HEK293 (cell line): ENCODE data around the gene RPL26.
"Not testable (repeated sequence)": the region's sequence is repeated elsewhere in the genome, so short reads cannot be mapped to it uniquely, and the experiment has no call there.

ENCODE experiments used
- CTCF ChIA-PET: fragments of 350-600 bp; formaldehyde crosslinking; extraction: SDS; loops from one replicate; lab custom pipeline; 2021; ENCODE audit warnings: antibody characterized with exemption; lab: Yijun Ruan, JAX
- POLR2A ChIA-PET: fragments of 300-600 bp; formaldehyde crosslinking; extraction: SDS; loops from one replicate; lab custom pipeline; 2020; ENCODE audit warnings: antibody characterized with exemption, inconsistent platforms; lab: Yijun Ruan, JAX
- H3K27ac ChIP-seq: fragments of 200-500 bp; sonication (Bioruptor generic); 2 replicates; pipeline ENCODE4 v1.5.1; 2014; ENCODE audit warnings: low read depth, low read length, control low read depth, inconsistent platforms; ENCODE audit errors: extremely low read depth
- H3K36me3 ChIP-seq, 2 experiments: fragments of 200-500 bp in 1 of 2; sonication (Bioruptor generic) in 1 of 2; 1 replicate in 1 of 2; 2 replicates in 1 of 2; pipeline ENCODE4 v1.5.1; 2014 to 2017; ENCODE audit warnings: inconsistent platforms in 2 of 2, low read length in 2 of 2; ENCODE audit not compliant: control insufficient read depth in 2 of 2, insufficient read depth in 1 of 2
- H3K4me1 ChIP-seq: fragments of 200-500 bp; sonication (Bioruptor generic); 2 replicates; pipeline ENCODE4 v1.5.1; 2014; ENCODE audit warnings: mild to moderate bottlenecking, low read length, inconsistent platforms; ENCODE audit not compliant: control insufficient read depth, insufficient read depth
- H3K4me3 ChIP-seq: 2 replicates; pipeline ENCODE4 v1.5.1; 2011; ENCODE audit warnings: low read depth, mild to moderate bottlenecking, control low read depth, low read length, moderate library complexity
- H3K9me3 ChIP-seq: fragments of 200-500 bp; sonication (Bioruptor generic); 2 replicates; pipeline ENCODE4 v1.5.1; 2014; ENCODE audit warnings: low read depth, low read length, inconsistent platforms; ENCODE audit not compliant: control insufficient read depth, insufficient read depth
- HOXD13 ChIP-seq: sonication (generic); formaldehyde crosslinking; IDR thresholded peaks from 2 replicates; pipeline ENCODE4 v1.8.0; 2022; ENCODE audit warnings: missing genetic modification reagents, borderline replicate concordance
- KLF10 ChIP-seq: fragments of 450-650 bp; IDR thresholded peaks from 2 replicates; pipeline ENCODE4 v1.5.1; 2018; ENCODE audit warnings: missing biosample characterization, mild to moderate bottlenecking, missing genetic modification characterization
- KLF8 ChIP-seq: fragments of 450-650 bp; formaldehyde crosslinking; IDR thresholded peaks from 2 replicates; pipeline ENCODE4 v1.5.1; 2016; ENCODE audit warnings: missing biosample characterization, missing genetic modification characterization
- OSR2 ChIP-seq: fragments of 450-650 bp; formaldehyde crosslinking; IDR thresholded peaks from 2 replicates; pipeline ENCODE4 v1.5.1; 2016; ENCODE audit warnings: missing biosample characterization, missing genetic modification characterization
- PRDM4 ChIP-seq: fragments of 450-650 bp; formaldehyde crosslinking; IDR thresholded peaks from 2 replicates; pipeline ENCODE4 v1.5.1; 2017; ENCODE audit warnings: missing biosample characterization, missing genetic modification characterization
- SALL2 ChIP-seq: fragments of 450-650 bp; formaldehyde crosslinking; IDR thresholded peaks from 2 replicates; pipeline ENCODE4 v1.5.0; 2017; ENCODE audit warnings: missing biosample characterization, mild to moderate bottlenecking, missing genetic modification characterization, borderline replicate concordance
- ZBTB10 ChIP-seq: fragments of 450-650 bp; formaldehyde crosslinking; IDR thresholded peaks from 2 replicates; pipeline ENCODE4 v1.5.1; 2016; ENCODE audit warnings: missing biosample characterization, missing genetic modification characterization
- ZBTB49 ChIP-seq: fragments of 450-650 bp; formaldehyde crosslinking; IDR thresholded peaks from 2 replicates; pipeline ENCODE4 v1.5.1; 2016; ENCODE audit warnings: missing biosample characterization, missing genetic modification characterization, low read depth
- ZBTB6 ChIP-seq: fragments of 450-650 bp; formaldehyde crosslinking; IDR thresholded peaks from 2 replicates; pipeline ENCODE4 v1.5.1; 2017; ENCODE audit warnings: missing biosample characterization, missing genetic modification characterization
- ZNF121 ChIP-seq: fragments of 450-650 bp; formaldehyde crosslinking; IDR thresholded peaks from 2 replicates; pipeline ENCODE4 v1.5.1; 2016; ENCODE audit warnings: missing biosample characterization, missing genetic modification characterization
- ZNF148 ChIP-seq: fragments of 450-650 bp; formaldehyde crosslinking; IDR thresholded peaks from 2 replicates; pipeline ENCODE4 v1.5.0; 2017; ENCODE audit warnings: missing biosample characterization, missing genetic modification characterization, borderline replicate concordance
- ZNF157 ChIP-seq: fragments of 450-650 bp; formaldehyde crosslinking; IDR thresholded peaks from 2 replicates; pipeline ENCODE4 v1.5.1; 2016; ENCODE audit warnings: missing biosample characterization, missing genetic modification characterization
- ZNF223 ChIP-seq: fragments of 450-650 bp; formaldehyde crosslinking; IDR thresholded peaks from 2 replicates; pipeline ENCODE4 v1.5.1; 2016; ENCODE audit warnings: missing biosample characterization, missing genetic modification characterization
- ZNF404 ChIP-seq: fragments of 450-650 bp; formaldehyde crosslinking; IDR thresholded peaks from 2 replicates; pipeline ENCODE4 v1.5.1; 2017; ENCODE audit warnings: missing biosample characterization, missing genetic modification characterization
- ZNF423 ChIP-seq: fragments of 450-650 bp; formaldehyde crosslinking; IDR thresholded peaks from 2 replicates; pipeline ENCODE4 v1.5.1; 2016; ENCODE audit warnings: missing biosample characterization, missing genetic modification characterization
- ZNF621 ChIP-seq: fragments of 450-650 bp; formaldehyde crosslinking; IDR thresholded peaks from 2 replicates; pipeline ENCODE4 v1.5.1; 2017; ENCODE audit warnings: missing biosample characterization, missing genetic modification characterization
- ZNF645 ChIP-seq: fragments of 450-650 bp; formaldehyde crosslinking; IDR thresholded peaks from 2 replicates; pipeline ENCODE4; 2016; ENCODE audit warnings: missing biosample characterization, missing genetic modification characterization
- ZNF792 ChIP-seq: fragments of 450-650 bp; formaldehyde crosslinking; IDR thresholded peaks from 2 replicates; pipeline ENCODE4 v1.5.1; 2016; ENCODE audit warnings: missing biosample characterization, missing genetic modification characterization
- ZNF843 ChIP-seq: fragments of 450-650 bp; formaldehyde crosslinking; IDR thresholded peaks from 2 replicates; pipeline ENCODE4 v1.5.1; 2016; ENCODE audit warnings: missing biosample characterization, missing genetic modification characterization

RPL26 gene

GRCh38 chr17:8376271-8377067 is 6.5 kb downstream of the RPL26 start, which contains the start of gene KRABD2 (continued):
- TF ChIP-seq ZNF121 (tag by site-specific recombination) (peak; percentile 60; the same call in 1 of the 2 replicates), SALL2 (tag by site-specific recombination) (no peak), ZNF157 (tag by site-specific recombination) (no peak), ZNF148 (tag by site-specific recombination) (no peak), ZNF792 (tag by site-specific recombination) (no peak), OSR2 (peak; percentile 69; the same call in 1 of the 2 replicates), ZNF423 (no peak), ZBTB10 (tag by site-specific recombination) (no peak), ZNF404 (tag by site-specific recombination) (no peak), PRDM4 (tag by site-specific recombination) (no peak), ZBTB6 (no peak), KLF8 (peak; percentile 78; the same call in 1 of the 2 replicates)

- peaks cover 11% of the 10 kb centered on the region; the same call in 1 of the 2 replicates for H3K4me1 ChIP-seq
- TF ChIP-seq HOXD13 (CRISPR knock-in tag) = no peak
- no peak for TF ChIP-seq ZNF645 (tag by site-specific recombination)
- TF ChIP-seq KLF10 (tag by site-specific recombination) = no peak
- no peak for TF ChIP-seq ZNF843 (tag by site-specific recombination)
- peak; percentile 46; the same call in 1 of the 2 replicates for TF ChIP-seq ZNF223 (tag by site-specific recombination)
- TF ChIP-seq ZNF621 (tag by site-specific recombination) = no peak
- TF ChIP-seq ZBTB49 (tag by site-specific recombination) = no peak
- no peaks in the 10 kb centered on the region for H3K9me3 ChIP-seq
- peak overlapping the region; percentile 69 for H3K4me3 ChIP-seq
- peaks cover 51% of the 10 kb centered on the region in 2 experiments for H3K36me3 ChIP-seq
- H3K27ac ChIP-seq = peak overlapping the region; percentile 90
- ChIA-PET POLR2A (interaction anchor here (0.6 to 2.6 kb wide), 15 partner anchors 8 to 221 kb away, joined by 3 to 13 read pairs (median 5); partner anchors contain the start of genes AURKB, CTC1, NDEL1 and PFAS), CTCF (interaction anchor here (0.7 to 2.9 kb wide), 11 partner anchors 9 to 370 kb away, joined by 3 to 9 read pairs (median 5); no protein-coding TSS in a partner anchor)
Measured at GRCh38 chr17:8375738-8376259, 7.2 kb downstream of the RPL26 start.

- H3K4me1 ChIP-seq, POLR2A ChIA-PET: not testable (repeated sequence)
Measured at GRCh38 chr17:8373856-8374255, 9.1 kb downstream of the RPL26 start.

More at GRCh38 chr17:8373856-8374255, 9.1 kb downstream of the RPL26 start:
- H3K27ac ChIP-seq, H3K4me3 ChIP-seq, CTCF ChIA-PET, H3K9me3 ChIP-seq: not testable (repeated sequence)
- H3K36me3 ChIP-seq = peaks cover 44 to 50% of the 10 kb centered on the region in 2 experiments
